GM21619 (cell line): Measurements from ENCODE around the gene ARID3A.
A peak's percentile ranks its signal among the peaks of the same experiment; 100 is the strongest.
"Not testable (repeated sequence)": the region's sequence is repeated elsewhere in the genome, so short reads cannot be mapped to it uniquely, and the experiment has no call there.

Experiments used
- ATAC-seq: cut with Tn5 transposase; IDR thresholded peaks from one replicate; pipeline ENCODE4 v1.9.1; 2021; ENCODE audit not compliant: unreplicated experiment

The ARID3A gene

GRCh38 chr19:1014161-1015060 lies 88.6 kb downstream of the ARID3A start:
- ATAC-seq: no peak

- no peak for ATAC-seq
Measured at GRCh38 chr19:1015061-1015781, 89.4 kb downstream of the ARID3A start.

GRCh38 chr19:1015782-1016646 lies 90.2 kb downstream of the ARID3A start:
- ATAC-seq: no peak

- ATAC-seq: no peak
Measured at GRCh38 chr19:1016647-1017114, 90.8 kb downstream of the ARID3A start.

- ATAC-seq: no peak
Measured at GRCh38 chr19:1017115-1017905, 91.5 kb downstream of the ARID3A start.

GRCh38 chr19:1017906-1018305 lies 92.1 kb downstream of the ARID3A start:
- ATAC-seq: no peak

GRCh38 chr19:1018393-1018792 lies 92.6 kb downstream of the ARID3A start:
- ATAC-seq: no peak

GRCh38 chr19:1018932-1019615 lies 93.2 kb downstream of the ARID3A start:
- no peak for ATAC-seq

- no peak for ATAC-seq
Measured at GRCh38 chr19:1019616-1019961, 93.8 kb downstream of the ARID3A start.

GRCh38 chr19:1019980-1020867 lies 94.4 kb downstream of the ARID3A start:
- ATAC-seq: no peak

GRCh38 chr19:1020868-1021425 lies 95.1 kb downstream of the ARID3A start, which contains the start of gene TMEM259:
Gene TMEM259 (minus strand): TSS chr19:1021123. CDS start chr19:1020996, 127 bp downstream.
- peak; percentile 58 for ATAC-seq

GRCh38 chr19:1023883-1024188 lies 98.0 kb downstream of the ARID3A start:
- not testable (repeated sequence) for ATAC-seq

- ATAC-seq: not testable (repeated sequence)
Measured at GRCh38 chr19:1025080-1025479, 99.2 kb downstream of the ARID3A start.
